Measurements from ENCODE around the gene CDKL5. TPM values are rescaled to one million over a fixed set of nuclear protein-coding genes. Genes with fewer than 3 reads are reported as not detected.

CDKL5 gene
- total RNA-seq, 1 donor from 2014 or later = 33.8 TPM

GRCh38 chrX:18573556-18573955, 148.1 kb downstream of the CDKL5 start:
- H3K4me3 ChIP-seq = no peak overlapping the region
- no peaks in the 10 kb centered on the region for H3K27me3 ChIP-seq
- no peak for ATAC-seq
- no peak overlapping the region for H3K27ac ChIP-seq
- no peak for DNase-seq
- H3K9me3 ChIP-seq = no peaks in the 10 kb centered on the region
- intact Hi-C loops (cut with DNase I) = no loop called here
- TF ChIP-seq, protein P1, sequence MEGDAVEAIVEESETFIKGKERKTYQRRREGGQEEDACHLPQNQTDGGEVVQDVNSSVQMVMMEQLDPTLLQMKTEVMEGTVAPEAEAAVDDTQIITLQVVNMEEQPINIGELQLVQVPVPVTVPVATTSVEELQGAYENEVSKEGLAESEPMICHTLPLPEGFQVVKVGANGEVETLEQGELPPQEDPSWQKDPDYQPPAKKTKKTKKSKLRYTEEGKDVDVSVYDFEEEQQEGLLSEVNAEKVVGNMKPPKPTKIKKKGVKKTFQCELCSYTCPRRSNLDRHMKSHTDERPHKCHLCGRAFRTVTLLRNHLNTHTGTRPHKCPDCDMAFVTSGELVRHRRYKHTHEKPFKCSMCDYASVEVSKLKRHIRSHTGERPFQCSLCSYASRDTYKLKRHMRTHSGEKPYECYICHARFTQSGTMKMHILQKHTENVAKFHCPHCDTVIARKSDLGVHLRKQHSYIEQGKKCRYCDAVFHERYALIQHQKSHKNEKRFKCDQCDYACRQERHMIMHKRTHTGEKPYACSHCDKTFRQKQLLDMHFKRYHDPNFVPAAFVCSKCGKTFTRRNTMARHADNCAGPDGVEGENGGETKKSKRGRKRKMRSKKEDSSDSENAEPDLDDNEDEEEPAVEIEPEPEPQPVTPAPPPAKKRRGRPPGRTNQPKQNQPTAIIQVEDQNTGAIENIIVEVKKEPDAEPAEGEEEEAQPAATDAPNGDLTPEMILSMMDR (IDR thresholded peaks at IDR 0.05) = no peak
- H3K36me3 ChIP-seq = no peaks in the 10 kb centered on the region
- no peaks in the 10 kb centered on the region for H3K4me1 ChIP-seq

- ATAC-seq (no peak), DNase-seq (no peak)
These were observed 149.2 kb downstream of the CDKL5 start for GRCh38 chrX:18574591-18574990.

DNA sequence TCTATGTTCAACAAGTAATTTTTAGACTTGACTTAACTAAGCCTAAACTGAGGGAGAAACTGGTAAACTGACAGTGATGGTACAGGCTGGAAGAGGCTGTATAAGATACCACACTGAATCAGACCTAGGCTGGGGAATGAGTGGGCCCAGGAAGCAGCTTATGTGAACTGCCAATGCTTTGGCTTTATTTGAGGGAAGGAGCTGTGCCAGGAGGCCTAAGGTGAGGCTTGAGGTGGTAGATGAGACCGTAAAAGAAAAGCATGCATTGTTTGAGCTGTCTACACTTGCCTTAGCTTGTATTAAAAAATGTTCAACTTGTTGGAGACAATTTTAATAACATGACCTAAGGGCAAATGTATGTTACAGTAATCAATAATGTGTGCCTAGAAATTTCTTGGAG, 150.3 kb downstream of the CDKL5 start:
- TF ChIP-seq, protein P1 (IDR thresholded peaks at IDR 0.05) = no peak
- Histone ChIP-seq H3K36me3 (no peaks in the 10 kb centered on the region), H3K27ac (no peak overlapping the region), H3K4me1 (no peaks in the 10 kb centered on the region), H3K4me3 (no peak overlapping the region), H3K9me3 (no peaks in the 10 kb centered on the region), H3K27me3 (no peaks in the 10 kb centered on the region)
- DNase-seq = no peak
- no peak for ATAC-seq
- intact Hi-C loops (cut with DNase I) = no loop called here

More at GRCh38 chrX:18574591-18574990, 149.2 kb downstream of the CDKL5 start:
- no peaks in the 10 kb centered on the region for H3K36me3 ChIP-seq
- no peak overlapping the region for H3K4me3 ChIP-seq
- H3K27me3 ChIP-seq = no peaks in the 10 kb centered on the region
- H3K4me1 ChIP-seq = no peaks in the 10 kb centered on the region
- TF ChIP-seq, protein P1 (IDR thresholded peaks at IDR 0.05) = no peak
- no peaks in the 10 kb centered on the region for H3K9me3 ChIP-seq
- no peak overlapping the region for H3K27ac ChIP-seq
- intact Hi-C loops (cut with DNase I) = no loop called here

- TF ChIP-seq, protein P1 (IDR thresholded peaks at IDR 0.05) = no peak
- no peak for DNase-seq
- H3K4me3 ChIP-seq = no peak overlapping the region
- no peaks in the 10 kb centered on the region for H3K4me1 ChIP-seq
- no peaks in the 10 kb centered on the region for H3K9me3 ChIP-seq
- H3K36me3 ChIP-seq = no peaks in the 10 kb centered on the region
- H3K27me3 ChIP-seq = no peaks in the 10 kb centered on the region
- intact Hi-C loops (cut with DNase I) = no loop called here
- no peak for ATAC-seq
- no peak overlapping the region for H3K27ac ChIP-seq
These were observed 152.0 kb downstream of the CDKL5 start for GRCh38 chrX:18577400-18577799.

DNA sequence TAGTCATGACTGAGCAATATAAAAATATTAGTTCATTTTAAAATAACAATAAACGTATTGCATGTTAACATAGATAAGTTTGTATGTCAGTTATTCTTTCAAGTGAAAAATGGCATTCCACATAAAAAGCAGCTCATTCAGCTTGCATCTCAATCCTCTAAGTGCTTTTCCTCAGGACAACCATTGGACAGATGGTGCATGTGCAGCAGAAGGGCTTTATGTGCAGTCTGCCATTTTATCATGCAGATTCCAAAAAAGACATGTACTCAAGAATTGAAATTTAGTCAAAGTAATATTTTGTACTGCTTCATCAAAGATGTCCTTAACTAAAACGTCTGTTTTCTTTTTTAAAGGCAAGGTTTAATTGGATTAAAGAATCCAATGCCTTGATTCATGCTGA, 153.1 kb downstream of the CDKL5 start:
- Histone ChIP-seq H3K27ac (no peak overlapping the region), H3K9me3 (no peaks in the 10 kb centered on the region), H3K4me3 (no peak overlapping the region), H3K27me3 (no peaks in the 10 kb centered on the region), H3K4me1 (no peaks in the 10 kb centered on the region), H3K36me3 (no peaks in the 10 kb centered on the region)
- ATAC-seq (no peak), DNase-seq (no peak)
- intact Hi-C loops (cut with DNase I) = no loop called here
- TF ChIP-seq, protein P1 (IDR thresholded peaks at IDR 0.05) = no peak

DNA sequence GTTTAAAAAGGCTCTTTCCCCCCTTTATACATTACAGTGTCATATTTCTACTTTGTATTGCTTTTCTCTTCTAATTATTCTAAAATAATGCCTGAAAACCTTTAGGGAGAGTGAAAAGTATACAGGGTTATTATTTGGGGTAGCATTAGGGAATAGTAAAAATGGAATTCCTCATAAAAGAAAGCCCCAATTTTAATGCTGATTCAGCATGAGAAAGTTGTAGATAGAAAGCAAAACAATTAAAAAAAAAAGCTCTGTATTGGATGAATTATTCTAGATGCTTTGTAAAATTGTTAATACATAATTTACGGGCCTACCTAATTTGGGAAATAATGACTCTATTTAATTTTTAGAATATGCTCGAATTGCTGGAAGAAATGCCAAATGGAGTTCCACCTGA, 154.1 kb downstream of the CDKL5 start:
- ATAC-seq = no peak
- DNase-seq = no peak
- no peaks in the 10 kb centered on the region for H3K9me3 ChIP-seq
- no peaks in the 10 kb centered on the region for H3K36me3 ChIP-seq
- H3K27me3 ChIP-seq = no peaks in the 10 kb centered on the region
- TF ChIP-seq, protein P1 (IDR thresholded peaks at IDR 0.05) = no peak
- no peak overlapping the region for H3K4me3 ChIP-seq
- no peaks in the 10 kb centered on the region for H3K4me1 ChIP-seq
- intact Hi-C loops (cut with DNase I) = no loop called here
- H3K27ac ChIP-seq = no peak overlapping the region

All from upper lobe of right lung (tissue), 1 donor.